Fibroblast of mammary gland (primary cell): Measurements from ENCODE around the gene GALNT17.

Source experiments
- DNase-seq: peaks from one replicate; pipeline ENCODE4 v3.0.0-alpha.2; 2010; ENCODE audit warnings: low read depth
- H3K4me3 ChIP-seq: 2 replicates; pipeline ENCODE4 v1.5.1; 2011; ENCODE audit warnings: low read depth, mild to moderate bottlenecking, low read length, moderate library complexity; ENCODE audit not compliant: control insufficient read depth
- CTCF ChIP-seq: conservative IDR thresholded peaks from 2 replicates; pipeline ENCODE4 v1.5.1; 2011; ENCODE audit warnings: low read depth, low read length, inconsistent platforms; ENCODE audit not compliant: control insufficient read depth, insufficient read depth

GALNT17 gene

GRCh38 chr7:71613313-71613712, 481.4 kb downstream of the GALNT17 start:
- TF ChIP-seq CTCF = no peak
- peak; percentile 50 for DNase-seq
- no peak overlapping the region for H3K4me3 ChIP-seq

- H3K4me3 ChIP-seq = no peak overlapping the region
- no peak for DNase-seq
- TF ChIP-seq CTCF = no peak
These were observed 483.1 kb downstream of the GALNT17 start for GRCh38 chr7:71615017-71615416.

- no peak for DNase-seq
- no peak for TF ChIP-seq CTCF
- no peak overlapping the region for H3K4me3 ChIP-seq
These were observed 484.3 kb downstream of the GALNT17 start for GRCh38 chr7:71616217-71616616.

- no peak for TF ChIP-seq CTCF
- no peak overlapping the region for H3K4me3 ChIP-seq
- no peak for DNase-seq
These were observed 486.3 kb downstream of the GALNT17 start for GRCh38 chr7:71618278-71618677.

GRCh38 chr7:71625545-71625944, 493.6 kb downstream of the GALNT17 start:
- no peak for TF ChIP-seq CTCF
- no peak for DNase-seq
- H3K4me3 ChIP-seq = no peak overlapping the region

- peak; percentile 54 for DNase-seq
- TF ChIP-seq CTCF = no peak
- no peak overlapping the region for H3K4me3 ChIP-seq
These were observed 494.3 kb downstream of the GALNT17 start for GRCh38 chr7:71626206-71626605.

GRCh38 chr7:71627651-71628050, 495.7 kb downstream of the GALNT17 start:
- no peak overlapping the region for H3K4me3 ChIP-seq
- DNase-seq = no peak
- no peak for TF ChIP-seq CTCF
